Heart left ventricle (tissue), 13 donors: ENCODE data around the gene OPN3.

Experiments used
- CTCF ChIP-seq, 12 donors: fragments of 200-600 bp; sonication (generic) in 4 of 12; IDR thresholded peaks; one replicate each; pipeline versions ENCODE4 v1.5.0 to v1.8.0; 2018 to 2022; ENCODE audit warnings: antibody characterized with exemption in 12 of 12, mild to moderate bottlenecking in 5 of 12
- POLR2A ChIP-seq, 2 donors: fragments of 450-650 bp; IDR thresholded peaks; one replicate each; pipeline ENCODE4 v1.6.1; 2017; ENCODE audit warnings: antibody characterized with exemption in 2 of 2, mild to moderate bottlenecking in 2 of 2, moderate library complexity in 2 of 2
- donor health status: ischemic (EF 13 %, LVEDD 7.1; RV severe dilation, severe dysfunction).
- donor health status: DM: no; HTN: yes; CAD: no.
- donor health status: DM: no; HTN: no; CAD: no.
- donor health status: ischemic (EF 25% LVEDD 6.9; RV normal size, moderate dysfunction).
- donor health status: ischemic (EF 25% LVEDD 5.7; RV mildly dilated, moderate dysfunction).
- donor health status: ischemic (EF 35%, LVEDD 5.7; RV mildly dilated, moderate dysfunction).
- donor health status: nonischemic (EF 11% LVEDD 7.7; RV severe dilation, severe dysfunction).
- donor health status: DM: yes; HTN: yes; CAD: no.
- donor health status: PGD.
- donor health status: ischemic (EF 29% LVEDD 5.4; RV normal size, mild dysfunction).
- donor health status: nonischemic (EF 23%, LVEDD 6.1; RV moderate dilation, normal function).

GRCh38 chr1:241675983-241676382 lies 35.8 kb upstream of the OPN3 start:
- no peak for TF ChIP-seq CTCF (IDR thresholded peaks at IDR 0.05)
- no peak for TF ChIP-seq POLR2A (IDR thresholded peaks at IDR 0.05)
